ENCODE results near the gene AMFR.
"Not testable (repeated sequence)": the region's sequence is repeated elsewhere in the genome, so short reads cannot be mapped to it uniquely, and the experiment has no call there.

Gene AMFR

GRCh38 chr16:56423584-56424403 is 1.6 kb downstream of the AMFR start:
- no peak for DNase-seq (ENCODE audit: low read depth)

- DNase-seq (ENCODE audit: low read depth), result no peak
These were observed 2.4 kb downstream of the AMFR start for GRCh38 chr16:56422896-56423441.

- no peak for DNase-seq (ENCODE audit: low read depth)
These were observed 3.2 kb downstream of the AMFR start for GRCh38 chr16:56421976-56422669.

- DNase-seq (ENCODE audit: low read depth), result no peak
These were observed 4.0 kb downstream of the AMFR start for GRCh38 chr16:56421313-56421712.

GRCh38 chr16:56420613-56421012 is 4.7 kb downstream of the AMFR start:
- no peak for DNase-seq (ENCODE audit: low read depth)

GRCh38 chr16:56419740-56420548 is 5.4 kb downstream of the AMFR start:
- no peak for DNase-seq (ENCODE audit: low read depth)

- no peak for DNase-seq (ENCODE audit: low read depth)
These were observed 8.2 kb downstream of the AMFR start for GRCh38 chr16:56417138-56417537.

- no peak for DNase-seq (ENCODE audit: low read depth)
These were observed 9.5 kb downstream of the AMFR start for GRCh38 chr16:56415875-56416274.

GRCh38 chr16:56414366-56414765 is 11.0 kb downstream of the AMFR start:
- DNase-seq (ENCODE audit: low read depth), result no peak

GRCh38 chr16:56413381-56413780 is 12.0 kb downstream of the AMFR start:
- DNase-seq (ENCODE audit: low read depth), result no peak

GRCh38 chr16:56411624-56412023 is 13.7 kb downstream of the AMFR start:
- DNase-seq (ENCODE audit: low read depth), result no peak

- DNase-seq (ENCODE audit: low read depth), result no peak
These were observed 14.2 kb downstream of the AMFR start for GRCh38 chr16:56411123-56411522.

GRCh38 chr16:56409195-56409594 is 16.1 kb downstream of the AMFR start:
- no peak for DNase-seq (ENCODE audit: low read depth)

- no peak for DNase-seq (ENCODE audit: low read depth)
These were observed 16.8 kb downstream of the AMFR start for GRCh38 chr16:56408379-56409098.

GRCh38 chr16:56405977-56406672 is 19.2 kb downstream of the AMFR start:
- DNase-seq (ENCODE audit: low read depth), result no peak

- no peak for DNase-seq (ENCODE audit: low read depth)
These were observed 23.9 kb downstream of the AMFR start for GRCh38 chr16:56401482-56401881.

GRCh38 chr16:56400458-56400857 is 24.9 kb downstream of the AMFR start:
- no peak for DNase-seq (ENCODE audit: low read depth)

- DNase-seq (ENCODE audit: low read depth), result no peak
These were observed 25.9 kb downstream of the AMFR start for GRCh38 chr16:56399486-56399885.

GRCh38 chr16:56399047-56399446 is 26.3 kb downstream of the AMFR start:
- DNase-seq (ENCODE audit: low read depth), result no peak

GRCh38 chr16:56396724-56397123 is 28.6 kb downstream of the AMFR start:
- DNase-seq (ENCODE audit: low read depth), result not testable (repeated sequence)

- no peak for DNase-seq (ENCODE audit: low read depth)
These were observed 35.8 kb downstream of the AMFR start for GRCh38 chr16:56389554-56389953.

Measured in activated gamma-delta T cell treated with anti-CD3 and anti-CD28 coated beads, Interleukin-2, amount 50 U/mL, for 16 hours (primary cell).